ENCODE data around the gene COL20A1.

- TF ChIP-seq, protein P1, sequence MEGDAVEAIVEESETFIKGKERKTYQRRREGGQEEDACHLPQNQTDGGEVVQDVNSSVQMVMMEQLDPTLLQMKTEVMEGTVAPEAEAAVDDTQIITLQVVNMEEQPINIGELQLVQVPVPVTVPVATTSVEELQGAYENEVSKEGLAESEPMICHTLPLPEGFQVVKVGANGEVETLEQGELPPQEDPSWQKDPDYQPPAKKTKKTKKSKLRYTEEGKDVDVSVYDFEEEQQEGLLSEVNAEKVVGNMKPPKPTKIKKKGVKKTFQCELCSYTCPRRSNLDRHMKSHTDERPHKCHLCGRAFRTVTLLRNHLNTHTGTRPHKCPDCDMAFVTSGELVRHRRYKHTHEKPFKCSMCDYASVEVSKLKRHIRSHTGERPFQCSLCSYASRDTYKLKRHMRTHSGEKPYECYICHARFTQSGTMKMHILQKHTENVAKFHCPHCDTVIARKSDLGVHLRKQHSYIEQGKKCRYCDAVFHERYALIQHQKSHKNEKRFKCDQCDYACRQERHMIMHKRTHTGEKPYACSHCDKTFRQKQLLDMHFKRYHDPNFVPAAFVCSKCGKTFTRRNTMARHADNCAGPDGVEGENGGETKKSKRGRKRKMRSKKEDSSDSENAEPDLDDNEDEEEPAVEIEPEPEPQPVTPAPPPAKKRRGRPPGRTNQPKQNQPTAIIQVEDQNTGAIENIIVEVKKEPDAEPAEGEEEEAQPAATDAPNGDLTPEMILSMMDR (conservative IDR thresholded peaks at IDR 0.05): no peak
- no peak for TF ChIP-seq ZFX (IDR thresholded peaks at IDR 0.05)
Measured at GRCh38 chr20:63349516-63349895, 56.5 kb downstream of the COL20A1 start.
